WTC11 (cell line): ENCODE results near the gene DMD. TPM values are rescaled to one million over a fixed set of nuclear protein-coding genes. Genes with fewer than 3 reads are reported as not detected.

Experiments used
- ATAC-seq: fragments of 200-7000 bp; cut with Tn5 transposase; 2 replicates; pipeline ENCODE4 v1.10.0; 2021; ENCODE audit warnings: mild to moderate bottlenecking, moderate library complexity
- CTCF ChIA-PET: fragments of 300-600 bp; sonication (Branson Sonifier 250); formaldehyde crosslinking; loops from one replicate; lab custom pipeline; 2021; ENCODE audit warnings: antibody characterized with exemption; lab: Charles Lee
- POLR2A ChIA-PET: fragments of 350-600 bp; sonication (Branson Sonifier 250); formaldehyde crosslinking; loops from one replicate; lab custom pipeline; 2021; ENCODE audit warnings: antibody characterized with exemption; lab: Charles Lee
- DNase-seq: peaks from one replicate; pipeline ENCODE4 v3.0.0; 2021; ENCODE audit warnings: low spot score
- H3K27ac Mint-ChIP-seq: 2 replicates; pipeline ENCODE4 v1.8.0; 2021; ENCODE audit warnings: mixed read lengths
- H3K27me3 Mint-ChIP-seq: 2 replicates; pipeline ENCODE4 v1.8.0; 2021; ENCODE audit warnings: low read depth, mild to moderate bottlenecking, moderate library complexity, mixed read lengths
- H3K36me3 Mint-ChIP-seq: 2 replicates; pipeline ENCODE4 v1.8.0; 2021; ENCODE audit warnings: mixed read lengths
- H3K4me1 Mint-ChIP-seq: 2 replicates; pipeline ENCODE4 v1.8.0; 2022; ENCODE audit warnings: mixed read lengths
- H3K4me3 Mint-ChIP-seq: 2 replicates; pipeline ENCODE4 v1.8.0; 2021; ENCODE audit warnings: mild to moderate bottlenecking, moderate library complexity, mixed read lengths
- H3K9me3 Mint-ChIP-seq: 2 replicates; pipeline ENCODE4 v1.8.0; 2021; ENCODE audit warnings: mixed read lengths
- ATF1 ChIP-seq: sonication (generic); formaldehyde crosslinking; IDR thresholded peaks from 2 replicates; pipeline ENCODE4 v1.8.1; 2023; ENCODE audit warnings: mild to moderate bottlenecking, moderate library complexity, missing genetic modification reagents
- CBFB ChIP-seq: sonication (generic); formaldehyde crosslinking; IDR thresholded peaks from 2 replicates; pipeline ENCODE4 v1.8.1; 2022; ENCODE audit warnings: mild to moderate bottlenecking, low read depth, missing genetic modification reagents
- CTCF ChIP-seq: fragments of 200-600 bp; IDR thresholded peaks from 2 replicates; pipeline ENCODE4 v1.8.0; 2022; ENCODE audit warnings: antibody characterized with exemption
- E2F1 ChIP-seq: sonication (generic); formaldehyde crosslinking; IDR thresholded peaks from 2 replicates; pipeline ENCODE4 v1.8.0; 2022; ENCODE audit warnings: mild to moderate bottlenecking, missing genetic modification reagents
- EMX1 ChIP-seq: fragments of 250-450 bp; sonication (Bioruptor Pico); IDR thresholded peaks from 2 replicates; pipeline ENCODE4 v1.8.0; 2021; ENCODE audit warnings: mild to moderate bottlenecking
- ETV6 ChIP-seq: sonication (generic); formaldehyde crosslinking; IDR thresholded peaks from 2 replicates; pipeline ENCODE4 v1.8.1; 2022; ENCODE audit warnings: mild to moderate bottlenecking, missing genetic modification reagents
- GTF2I ChIP-seq: fragments of 250-450 bp; sonication (Bioruptor Pico); conservative IDR thresholded peaks from 2 replicates; pipeline ENCODE4 v1.4.0; 2021; ENCODE audit warnings: mild to moderate bottlenecking
- HMGA2 ChIP-seq: fragments of 250-450 bp; sonication (Bioruptor Pico); IDR thresholded peaks from 2 replicates; pipeline ENCODE4 v1.4.0; 2021; ENCODE audit warnings: mild to moderate bottlenecking, moderate library complexity
- NFE2L1 ChIP-seq: sonication (generic); formaldehyde crosslinking; IDR thresholded peaks from 2 replicates; pipeline ENCODE4 v1.8.1; 2023; ENCODE audit warnings: missing genetic modification reagents
- NFYB ChIP-seq: sonication (generic); formaldehyde crosslinking; conservative IDR thresholded peaks from 2 replicates; pipeline ENCODE4 v1.8.0; 2022; ENCODE audit warnings: low read depth, missing genetic modification reagents
- NR1H2 ChIP-seq: sonication (generic); formaldehyde crosslinking; IDR thresholded peaks from 2 replicates; pipeline ENCODE4 v1.9.0; 2021; ENCODE audit warnings: mild to moderate bottlenecking, moderate library complexity, missing genetic modification reagents
- NR2C2 ChIP-seq: sonication (generic); formaldehyde crosslinking; IDR thresholded peaks from 2 replicates; pipeline ENCODE4 v1.8.0; 2022; ENCODE audit warnings: mild to moderate bottlenecking, missing genetic modification reagents
- PRRX2 ChIP-seq: fragments of 250-450 bp; sonication (Bioruptor Pico); IDR thresholded peaks from 2 replicates; pipeline ENCODE4 v1.8.0; 2021; ENCODE audit warnings: mild to moderate bottlenecking
- SMAD4 ChIP-seq: sonication (generic); formaldehyde crosslinking; IDR thresholded peaks from 2 replicates; pipeline ENCODE4 v1.8.0; 2022; ENCODE audit warnings: mild to moderate bottlenecking, missing genetic modification reagents
- SOX15 ChIP-seq: fragments of 250-450 bp; sonication (Bioruptor Pico); IDR thresholded peaks from 2 replicates; pipeline ENCODE4 v1.9.0; 2021; ENCODE audit warnings: mild to moderate bottlenecking
- SP1 ChIP-seq: sonication (generic); formaldehyde crosslinking; conservative IDR thresholded peaks from 2 replicates; pipeline ENCODE4 v1.8.1; 2022; ENCODE audit warnings: missing genetic modification reagents
- TCF7 ChIP-seq: sonication (generic); formaldehyde crosslinking; IDR thresholded peaks from 2 replicates; pipeline ENCODE4 v1.8.0; 2022; ENCODE audit warnings: mild to moderate bottlenecking, low read depth, missing genetic modification reagents, moderate library complexity
- TEAD1 ChIP-seq: sonication (generic); formaldehyde crosslinking; IDR thresholded peaks from 2 replicates; pipeline ENCODE4 v1.8.0; 2022; ENCODE audit warnings: mild to moderate bottlenecking, missing genetic modification reagents
- ZNF317 ChIP-seq: sonication (generic); formaldehyde crosslinking; IDR thresholded peaks from 2 replicates; pipeline ENCODE4 v1.8.1; 2023; ENCODE audit warnings: low read depth, mild to moderate bottlenecking, moderate library complexity, missing genetic modification reagents, borderline replicate concordance
- ZNF425 ChIP-seq: fragments of 250-450 bp; sonication (Bioruptor Pico); conservative IDR thresholded peaks from 2 replicates; pipeline ENCODE4 v1.9.0; 2021; ENCODE audit warnings: mild to moderate bottlenecking
- ZNF512 ChIP-seq: sonication (generic); formaldehyde crosslinking; IDR thresholded peaks from 2 replicates; pipeline ENCODE4 v1.8.1; 2022; ENCODE audit warnings: missing genetic modification reagents, borderline replicate concordance
- ZNF532 ChIP-seq: fragments of 250-450 bp; sonication (Bioruptor Pico); IDR thresholded peaks from 2 replicates; pipeline ENCODE4 v1.9.0; 2021; ENCODE audit warnings: mild to moderate bottlenecking, borderline replicate concordance
- ZNF671 ChIP-seq: fragments of 250-450 bp; sonication (Bioruptor Pico); IDR thresholded peaks from 2 replicates; pipeline ENCODE4 v1.8.0; 2021; ENCODE audit warnings: mild to moderate bottlenecking
- total RNA-seq: library from RNA; stranded (reverse); gene quantifications from 3 replicates; pipeline ENCODE4 v1.2.3, GENCODE V29; 2021

DMD gene
- total RNA-seq, 1 experiment from 2014 or later, result 9.1 TPM

- TF ChIP-seq ZNF532 (CRISPR knock-in tag) (no peak), CBFB (no peak), SMAD4 (CRISPR knock-in tag) (no peak), ATF1 (CRISPR knock-in tag) (no peak), EMX1 (CRISPR knock-in tag) (no peak), ZNF425 (CRISPR knock-in tag) (no peak), TCF7 (CRISPR knock-in tag) (no peak), TEAD1 (CRISPR knock-in tag) (no peak), NFE2L1 (CRISPR knock-in tag) (no peak), NR2C2 (CRISPR knock-in tag) (no peak)
Observed at GRCh38 chrX:31449965-31450364, 1761.4 kb downstream of the DMD start (continued).

GRCh38 chrX:31449081-31449480, 1762.3 kb downstream of the DMD start:
- ATAC-seq, result no peak
- ChIA-PET POLR2A (no interaction called here), CTCF (no interaction called here)
- Mint-ChIP-seq H3K9me3 (no peaks in the 10 kb centered on the region), H3K27me3 (no peaks in the 10 kb centered on the region; the same call in 1 of the 2 replicates), H3K27ac (no peak overlapping the region), H3K36me3 (no peaks in the 10 kb centered on the region), H3K4me1 (no peaks in the 10 kb centered on the region), H3K4me3 (no peak overlapping the region)
- no peak for TF ChIP-seq CBFB
- TF ChIP-seq TEAD1 (CRISPR knock-in tag), result no peak
- no peak for TF ChIP-seq ETV6
- TF ChIP-seq PRRX2, result no peak
- TF ChIP-seq NR1H2 (CRISPR knock-in tag), result no peak
- no peak for TF ChIP-seq NFYB (CRISPR knock-in tag)
- TF ChIP-seq CTCF, result no peak
- no peak for TF ChIP-seq ZNF671
- TF ChIP-seq ZNF512, result no peak
- TF ChIP-seq E2F1 (CRISPR knock-in tag), result no peak
- no peak for TF ChIP-seq SOX15 (CRISPR knock-in tag)
- no peak for TF ChIP-seq TCF7 (CRISPR knock-in tag)
- TF ChIP-seq ZNF317, result no peak
- no peak for TF ChIP-seq SP1 (CRISPR knock-in tag)
- no peak for TF ChIP-seq HMGA2
- no peak for TF ChIP-seq GTF2I (CRISPR knock-in tag)
- no peak for DNase-seq
